Fibroblast of skin of scalp (primary cell): ENCODE data around the gene TMEM217.
A peak's percentile ranks its signal among the peaks of the same experiment; 100 is the strongest.

ENCODE experiments used
- DNase-seq: peaks from one replicate; pipeline ENCODE4 v3.0.0-alpha.2; 2013

The TMEM217 gene

DNA sequence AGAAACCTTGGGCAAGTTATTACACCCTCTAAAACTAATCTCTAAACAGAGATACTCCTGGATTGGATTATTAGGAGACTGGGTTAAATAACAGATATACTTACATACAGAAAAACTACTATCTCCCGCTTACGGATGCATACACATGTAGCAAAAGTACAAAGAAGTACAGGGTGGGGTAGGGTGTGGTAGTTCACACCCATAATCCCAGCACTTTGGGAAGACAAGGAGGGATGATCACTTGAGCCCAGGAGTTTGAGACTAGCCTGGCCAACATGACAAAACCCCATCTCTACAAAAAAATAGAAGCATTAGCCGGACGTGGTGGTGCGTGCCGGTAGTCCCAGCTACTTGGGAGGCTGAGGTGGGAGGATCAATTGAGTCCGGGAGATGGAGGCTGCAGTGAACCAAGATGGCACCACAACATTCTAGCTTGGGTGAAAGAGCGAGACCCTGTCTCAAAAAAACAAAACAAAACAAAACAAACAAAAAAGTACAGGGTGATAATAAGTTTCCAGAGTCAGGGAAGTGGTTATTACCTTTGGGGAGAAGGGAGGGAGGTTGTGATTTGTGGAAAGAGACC, 79.9 kb downstream of the TMEM217 start:
- no peak for DNase-seq

DNA sequence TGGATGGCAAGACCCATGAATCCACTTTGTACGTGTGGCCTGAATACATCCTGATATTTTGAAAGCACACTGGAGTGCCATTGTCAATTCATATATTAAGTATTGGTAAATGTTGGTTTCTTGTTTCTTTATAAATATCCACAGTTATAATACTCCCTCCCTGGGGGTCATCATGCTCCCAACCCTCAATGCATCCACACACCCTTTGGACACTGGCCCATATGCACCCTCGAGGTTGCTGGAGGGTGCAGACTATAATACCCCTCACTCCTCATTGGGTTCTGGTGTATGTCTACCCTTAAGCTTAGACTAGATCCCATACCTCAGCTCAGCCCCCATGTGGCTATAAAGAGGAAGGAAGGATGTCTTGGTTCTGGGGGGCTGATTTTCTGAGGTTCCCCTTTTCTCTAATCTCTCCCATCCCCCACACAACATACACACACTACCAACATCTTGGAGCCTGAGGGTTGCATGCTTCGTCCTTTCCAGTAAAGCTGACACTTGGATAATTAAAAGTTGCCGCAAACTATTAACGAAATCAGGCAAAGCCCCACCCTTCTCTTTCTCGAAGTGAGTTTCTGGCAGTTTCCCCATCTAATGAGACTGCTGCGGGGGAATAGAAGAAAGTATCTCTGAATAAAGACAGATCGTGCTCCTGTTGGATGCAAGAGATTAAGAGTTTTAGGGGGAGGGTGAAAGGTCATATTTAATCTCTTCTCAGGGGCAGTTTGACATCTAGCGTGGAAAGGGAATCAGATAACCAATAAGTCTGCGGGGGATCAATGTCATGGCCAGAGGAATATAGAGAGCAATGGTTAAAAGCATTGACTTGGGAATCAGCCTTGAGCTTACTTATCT, 80.6 kb downstream of the TMEM217 start:
- DNase-seq: no peak

DNA sequence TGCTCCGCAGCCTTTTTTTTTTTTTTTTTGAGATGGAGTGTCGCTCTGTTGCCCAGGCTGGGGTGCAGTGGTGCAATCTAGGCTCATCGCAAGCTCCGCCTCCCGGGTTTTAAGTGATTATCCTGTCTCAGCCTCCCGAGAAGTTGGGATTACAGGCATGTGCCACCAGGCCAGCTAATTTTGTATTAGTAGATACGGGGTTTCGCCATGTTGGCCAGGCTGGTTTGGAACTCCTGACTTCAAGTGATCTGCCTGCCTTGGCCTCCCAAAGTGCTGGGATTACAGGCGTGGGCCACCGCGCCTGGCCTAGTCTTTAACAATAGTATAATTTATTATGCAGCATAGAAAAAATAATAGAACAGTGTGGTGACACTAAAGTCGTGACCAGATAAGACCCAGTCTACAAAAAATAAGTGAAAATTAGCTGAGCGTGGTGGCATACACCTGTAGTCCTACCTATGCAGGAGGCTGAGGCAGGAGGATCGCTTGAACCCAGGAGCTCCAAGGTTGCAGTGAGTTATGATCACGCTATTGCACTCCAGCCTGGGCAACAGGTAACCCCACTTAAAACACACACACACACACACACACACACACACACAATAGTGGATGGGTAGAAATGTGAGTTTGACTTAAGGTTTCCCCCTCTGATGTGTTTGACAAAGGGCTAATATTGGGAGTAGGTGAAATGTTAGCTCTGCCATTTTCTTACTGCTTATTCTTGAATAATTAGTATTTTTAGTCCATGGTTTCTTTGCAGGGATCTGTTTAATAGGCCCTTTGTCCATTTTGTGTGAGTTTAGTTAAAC, 81.5 kb downstream of the TMEM217 start:
- no peak for DNase-seq

GRCh38 chr6:37175332-37176267, 82.3 kb downstream of the TMEM217 start:
- DNase-seq: no peak

DNA sequence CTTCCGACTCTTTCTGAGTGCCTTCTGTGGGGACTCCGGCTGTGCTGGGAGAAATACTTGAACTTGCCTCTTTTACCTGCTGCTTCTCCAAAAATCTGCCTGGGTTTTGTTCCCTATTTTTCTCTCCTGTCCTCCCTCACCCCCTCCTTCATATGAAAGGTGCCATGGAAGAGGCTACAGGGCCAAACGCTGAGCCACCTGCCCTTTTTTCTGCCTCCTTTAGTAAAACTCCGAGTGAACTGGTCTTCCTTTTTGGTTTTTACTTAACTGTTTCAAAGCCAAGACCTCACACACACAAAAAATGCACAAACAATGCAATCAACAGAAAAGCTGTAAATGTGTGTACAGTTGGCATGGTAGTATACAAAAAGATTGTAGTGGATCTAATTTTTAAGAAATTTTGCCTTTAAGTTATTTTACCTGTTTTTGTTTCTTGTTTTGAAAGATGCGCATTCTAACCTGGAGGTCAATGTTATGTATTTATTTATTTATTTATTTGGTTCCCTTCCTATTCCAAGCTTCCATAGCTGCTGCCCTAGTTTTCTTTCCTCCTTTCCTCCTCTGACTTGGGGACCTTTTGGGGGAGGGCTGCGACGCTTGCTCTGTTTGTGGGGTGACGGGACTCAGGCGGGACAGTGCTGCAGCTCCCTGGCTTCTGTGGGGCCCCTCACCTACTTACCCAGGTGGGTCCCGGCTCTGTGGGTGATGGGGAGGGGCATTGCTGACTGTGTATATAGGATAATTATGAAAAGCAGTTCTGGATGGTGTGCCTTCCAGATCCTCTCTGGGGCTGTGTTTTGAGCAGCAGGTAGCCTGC, 83.2 kb downstream of the TMEM217 start:
- no peak for DNase-seq

- no peak for DNase-seq
Measured at GRCh38 chr6:37174196-37174514, 83.8 kb downstream of the TMEM217 start.

GRCh38 chr6:37173493-37174195, 84.3 kb downstream of the TMEM217 start:
- DNase-seq: no peak

GRCh38 chr6:37172912-37173492, 84.9 kb downstream of the TMEM217 start:
- no peak for DNase-seq

DNA sequence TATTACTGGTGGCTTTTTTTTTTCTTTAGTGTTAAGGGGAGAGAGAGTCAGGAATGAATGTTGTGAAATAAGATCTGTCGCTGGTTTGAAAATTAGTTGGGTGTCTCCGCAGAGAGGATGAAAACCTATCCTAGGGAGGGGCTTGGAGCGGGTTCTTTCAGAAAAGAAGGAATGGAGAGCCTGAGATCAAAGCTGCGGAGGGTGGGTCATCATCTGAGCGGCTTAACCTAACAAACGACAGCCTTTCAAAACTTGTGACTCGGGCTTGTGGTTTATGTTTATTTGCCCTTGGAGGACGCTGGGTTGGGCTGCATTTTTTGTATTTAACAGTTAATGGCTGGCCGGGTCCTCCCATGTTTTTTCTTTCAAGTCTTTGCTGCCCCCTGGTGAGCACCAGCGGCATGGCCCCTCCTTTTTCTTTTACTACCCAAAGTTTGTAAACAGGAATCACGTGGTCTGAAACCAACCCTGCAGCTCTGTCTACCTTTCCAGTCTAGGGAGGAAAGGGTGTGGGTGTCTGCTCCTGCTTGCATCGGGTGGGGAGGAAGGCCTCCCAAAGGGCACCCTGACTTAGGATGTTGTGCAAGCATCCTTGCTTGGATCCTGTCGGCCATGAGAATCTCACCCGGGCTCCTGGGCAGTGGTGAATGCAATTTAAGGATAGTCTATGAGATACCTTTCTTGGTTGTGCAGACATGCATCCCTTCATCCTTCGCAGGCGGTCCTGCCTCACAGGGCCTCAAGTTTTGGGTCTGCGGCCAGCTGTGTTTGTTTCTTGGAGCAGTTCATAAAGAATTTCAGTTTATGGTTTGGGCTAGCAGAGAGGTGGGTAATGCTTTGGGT, 85.8 kb downstream of the TMEM217 start:
- DNase-seq: peak; percentile 95

DNA sequence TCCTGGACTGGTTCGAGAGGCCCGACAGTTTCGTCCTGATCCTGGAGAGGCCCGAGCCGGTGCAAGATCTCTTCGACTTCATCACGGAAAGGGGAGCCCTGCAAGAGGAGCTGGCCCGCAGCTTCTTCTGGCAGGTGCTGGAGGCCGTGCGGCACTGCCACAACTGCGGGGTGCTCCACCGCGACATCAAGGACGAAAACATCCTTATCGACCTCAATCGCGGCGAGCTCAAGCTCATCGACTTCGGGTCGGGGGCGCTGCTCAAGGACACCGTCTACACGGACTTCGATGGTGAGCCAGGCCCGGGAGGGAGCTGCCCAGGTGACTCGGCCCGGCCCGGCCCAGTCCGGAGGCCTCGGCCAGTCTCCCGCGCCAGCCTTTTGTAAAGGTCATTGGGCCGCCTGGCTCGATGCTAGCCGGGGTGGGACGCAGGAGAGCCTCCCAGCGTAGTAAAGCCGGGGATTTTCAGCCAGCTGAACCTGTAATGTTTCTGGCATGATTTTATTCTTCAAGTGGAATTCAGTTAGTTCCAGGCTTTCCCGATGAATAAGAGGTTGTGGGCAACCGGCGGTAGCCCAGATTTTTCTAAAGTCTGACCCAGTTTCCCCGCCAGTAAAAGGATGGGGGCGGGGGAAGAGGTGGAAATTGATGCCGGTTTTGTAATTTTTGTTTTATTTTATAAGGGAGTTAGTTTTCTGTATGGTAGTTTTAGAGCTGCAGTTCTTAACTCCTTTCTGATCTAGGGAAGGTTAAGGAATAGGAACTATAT, 86.6 kb downstream of the TMEM217 start:
- DNase-seq: no peak

GRCh38 chr6:37170273-37171200, 87.4 kb downstream of the TMEM217 start:
- DNase-seq: peak; percentile 43

DNA sequence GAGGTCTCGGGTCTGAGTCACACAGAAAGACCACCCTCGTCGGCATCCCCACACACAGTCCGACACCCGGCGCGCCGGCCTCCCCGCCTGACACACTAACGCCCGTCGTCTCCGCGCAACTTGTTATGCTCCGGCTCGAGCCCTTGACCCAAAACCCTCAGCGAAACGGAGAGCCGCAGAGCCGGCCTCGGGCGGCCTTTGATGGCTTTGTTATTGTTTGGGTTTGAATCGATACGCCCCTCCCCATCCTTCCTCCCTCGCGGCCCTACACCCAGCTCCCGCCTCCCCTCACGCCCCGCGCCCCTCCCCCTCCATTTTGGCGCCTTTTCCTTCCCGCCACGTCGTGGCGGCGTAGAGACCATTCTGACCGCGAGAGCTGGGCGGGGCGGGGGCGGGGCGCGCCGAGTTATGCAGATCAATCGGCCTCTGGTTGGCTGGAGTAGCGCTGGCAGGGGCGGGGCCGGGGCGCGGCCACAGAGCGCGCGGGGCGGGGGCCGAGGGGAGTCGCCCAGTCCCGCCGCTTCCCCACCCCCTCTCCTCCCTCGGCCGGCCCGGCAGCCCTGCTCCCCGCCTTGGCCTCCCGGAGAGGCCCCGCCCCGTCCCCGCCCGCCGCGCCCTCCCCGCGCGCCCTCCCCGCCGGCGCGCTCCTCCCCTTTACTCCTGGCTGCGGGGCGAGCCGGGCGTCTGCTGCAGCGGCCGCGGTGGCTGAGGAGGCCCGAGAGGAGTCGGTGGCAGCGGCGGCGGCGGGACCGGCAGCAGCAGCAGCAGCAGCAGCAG, 88.3 kb downstream of the TMEM217 start, which contains the start of gene PIM1:
PIM1 (plus strand) TSS at position 657 of the 777 bp plus-strand sequence. CDS start 424 bp downstream, outside the sequence.
- DNase-seq: peak; percentile 99

- no peak for DNase-seq
Measured at GRCh38 chr6:37168811-37169495, 89.0 kb downstream of the TMEM217 start.

- no peak for DNase-seq
Measured at GRCh38 chr6:37168163-37168758, 89.7 kb downstream of the TMEM217 start.

DNA sequence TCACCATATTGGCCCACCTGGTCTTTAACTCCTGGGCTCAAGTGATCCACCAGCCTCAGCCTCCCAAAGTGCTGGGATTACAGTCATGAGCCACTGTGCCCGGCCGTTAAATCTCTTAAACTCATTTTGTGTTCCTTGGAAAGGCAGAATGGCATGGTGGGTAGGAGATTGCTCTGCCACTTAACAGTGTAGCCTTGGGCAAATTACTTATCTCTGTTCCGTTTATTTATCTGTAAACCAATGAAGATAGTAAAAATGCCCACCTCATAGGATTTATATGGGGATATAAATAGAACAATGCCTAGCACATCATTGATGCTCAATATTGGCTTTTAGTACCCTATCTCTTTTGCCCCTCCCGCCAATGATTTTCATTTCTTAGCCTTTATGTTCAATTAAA, 95.2 kb downstream of the TMEM217 start:
- no peak for DNase-seq
